ENCODE data around the gene EIF4B.

Gene EIF4B

GRCh38 chr12:53047221-53048032 is 41.2 kb downstream of the EIF4B start:
- peak; percentile 50 for DNase-seq (ENCODE audit: low read depth)

- DNase-seq (ENCODE audit: low read depth): no peak
Observed at GRCh38 chr12:53048033-53048779, 42.0 kb downstream of the EIF4B start.

- peak; percentile 49 for DNase-seq (ENCODE audit: low read depth)
Observed at GRCh38 chr12:53048780-53049401, 42.6 kb downstream of the EIF4B start.

GRCh38 chr12:53049571-53050318 is 43.5 kb downstream of the EIF4B start, which contains the start of gene TNS2:
TNS2 (plus strand) TSS chr12:53050065; CDS start chr12:53050186, 121 bp downstream.
- no peak for DNase-seq (ENCODE audit: low read depth)

- no peak for DNase-seq (ENCODE audit: low read depth)
Observed at GRCh38 chr12:53050426-53051057, 44.3 kb downstream of the EIF4B start.

- DNase-seq (ENCODE audit: low read depth): peak; percentile 52
Observed at GRCh38 chr12:53051058-53051880, 45.0 kb downstream of the EIF4B start.

- DNase-seq (ENCODE audit: low read depth): no peak
Observed at GRCh38 chr12:53051881-53052412, 45.7 kb downstream of the EIF4B start.

GRCh38 chr12:53052419-53053217 is 46.4 kb downstream of the EIF4B start:
- DNase-seq (ENCODE audit: low read depth): peak; percentile 58

- no peak for DNase-seq (ENCODE audit: low read depth)
Observed at GRCh38 chr12:53053218-53054111, 47.2 kb downstream of the EIF4B start.

GRCh38 chr12:53054112-53054878 is 48.0 kb downstream of the EIF4B start:
- peak; percentile 63 for DNase-seq (ENCODE audit: low read depth)

- DNase-seq (ENCODE audit: low read depth): no peak
Observed at GRCh38 chr12:53055471-53056266, 49.4 kb downstream of the EIF4B start.

GRCh38 chr12:53056296-53056695 is 50.0 kb downstream of the EIF4B start:
- no peak for DNase-seq (ENCODE audit: low read depth)

GRCh38 chr12:53056901-53057300 is 50.6 kb downstream of the EIF4B start:
- DNase-seq (ENCODE audit: low read depth): no peak

GRCh38 chr12:53057816-53058500 is 51.7 kb downstream of the EIF4B start:
- DNase-seq (ENCODE audit: low read depth): no peak

- no peak for DNase-seq (ENCODE audit: low read depth)
Observed at GRCh38 chr12:53058674-53059433, 52.6 kb downstream of the EIF4B start.

Measured in GM04504 (cell line).